Stomach (tissue), 4 donors: Measurements from ENCODE around the gene F12.

Source experiments
- EP300 ChIP-seq: sonication (generic); formaldehyde crosslinking; IDR thresholded peaks from one replicate; pipeline ENCODE4 v1.6.1; 2017; ENCODE audit warnings: antibody characterized with exemption
- POLR2AphosphoS5 ChIP-seq, 3 donors: sonication (generic); formaldehyde crosslinking; IDR thresholded peaks; one replicate each; pipeline ENCODE4 v1.6.1; 2016; ENCODE audit warnings: antibody characterized with exemption in 3 of 3

GRCh38 chr5:177412603-177413233, 3.4 kb upstream of the F12 start:
- TF ChIP-seq EP300 (no peak), POLR2AphosphoS5 (IDR thresholded peaks at IDR 0.05) (no peak)
